AG09309 (cell line): ENCODE data around the gene KIRREL1.
A peak's percentile ranks its signal among the peaks of the same experiment; 100 is the strongest.

Experiments used
- DNase-seq: peaks from one replicate; pipeline ENCODE4 v3.0.0-alpha.2; 2010; ENCODE audit warnings: low read depth
- H3K4me3 ChIP-seq: 2 replicates; pipeline ENCODE4 v1.5.1; 2011; ENCODE audit warnings: mild to moderate bottlenecking, low read depth, low read length, moderate library complexity; ENCODE audit not compliant: control insufficient read depth
- CTCF ChIP-seq: IDR thresholded peaks from 2 replicates; pipeline ENCODE4 v1.5.1; 2011; ENCODE audit warnings: mild to moderate bottlenecking, low read depth, low read length, inconsistent platforms; ENCODE audit not compliant: insufficient read depth, control insufficient read depth; ENCODE audit errors: missing control alignments

The KIRREL1 gene

GRCh38 chr1:157993147-157993917 is at the start of gene KIRREL1:
Gene KIRREL1, plus strand, starts transcription at chr1:157993645. Its CDS starts 32 bp downstream, at chr1:157993677.
- H3K4me3 ChIP-seq = peak within 1 kb of the TSS; percentile 91
- no peak for TF ChIP-seq CTCF
- no peak for DNase-seq

GRCh38 chr1:157944663-157945280 is 48.7 kb upstream of the KIRREL1 start:
- H3K4me3 ChIP-seq = no peak overlapping the region
- no peak for DNase-seq
- TF ChIP-seq CTCF = no peak

- DNase-seq = no peak
- H3K4me3 ChIP-seq = no peak overlapping the region
- peak; percentile 67 for TF ChIP-seq CTCF
These were observed 45.0 kb upstream of the KIRREL1 start for GRCh38 chr1:157948312-157949073.

GRCh38 chr1:157949074-157949354 is 44.4 kb upstream of the KIRREL1 start:
- no peak for DNase-seq
- no peak overlapping the region for H3K4me3 ChIP-seq
- TF ChIP-seq CTCF = no peak

- H3K4me3 ChIP-seq = no peak overlapping the region
- DNase-seq = no peak
- no peak for TF ChIP-seq CTCF
These were observed 42.2 kb upstream of the KIRREL1 start for GRCh38 chr1:157951230-157951629.

- no peak for DNase-seq
- H3K4me3 ChIP-seq = no peak overlapping the region
- no peak for TF ChIP-seq CTCF
These were observed 40.8 kb upstream of the KIRREL1 start for GRCh38 chr1:157952601-157953000.
